Activated CD4-positive, CD25-positive, alpha-beta regulatory T cell treated with anti-CD3 and anti-CD28 coated beads, Interleukin-2, amount 50 U/mL, for 24 hours (primary cell): ENCODE results near the gene MGAT3.
"Not testable (repeated sequence)": the region's sequence is repeated elsewhere in the genome, so short reads cannot be mapped to it uniquely, and the experiment has no call there.

Experiments used
- ATAC-seq, 2 donors: fragments of 150-1000 bp; cut with Tn5 transposase; one replicate each; pipeline ENCODE4 v1.10.0; 2021; ENCODE audit warnings: mild to moderate bottlenecking in 1 of 2, moderate library complexity in 1 of 2

The MGAT3 gene, protein sequence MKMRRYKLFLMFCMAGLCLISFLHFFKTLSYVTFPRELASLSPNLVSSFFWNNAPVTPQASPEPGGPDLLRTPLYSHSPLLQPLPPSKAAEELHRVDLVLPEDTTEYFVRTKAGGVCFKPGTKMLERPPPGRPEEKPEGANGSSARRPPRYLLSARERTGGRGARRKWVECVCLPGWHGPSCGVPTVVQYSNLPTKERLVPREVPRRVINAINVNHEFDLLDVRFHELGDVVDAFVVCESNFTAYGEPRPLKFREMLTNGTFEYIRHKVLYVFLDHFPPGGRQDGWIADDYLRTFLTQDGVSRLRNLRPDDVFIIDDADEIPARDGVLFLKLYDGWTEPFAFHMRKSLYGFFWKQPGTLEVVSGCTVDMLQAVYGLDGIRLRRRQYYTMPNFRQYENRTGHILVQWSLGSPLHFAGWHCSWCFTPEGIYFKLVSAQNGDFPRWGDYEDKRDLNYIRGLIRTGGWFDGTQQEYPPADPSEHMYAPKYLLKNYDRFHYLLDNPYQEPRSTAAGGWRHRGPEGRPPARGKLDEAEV

DNA sequence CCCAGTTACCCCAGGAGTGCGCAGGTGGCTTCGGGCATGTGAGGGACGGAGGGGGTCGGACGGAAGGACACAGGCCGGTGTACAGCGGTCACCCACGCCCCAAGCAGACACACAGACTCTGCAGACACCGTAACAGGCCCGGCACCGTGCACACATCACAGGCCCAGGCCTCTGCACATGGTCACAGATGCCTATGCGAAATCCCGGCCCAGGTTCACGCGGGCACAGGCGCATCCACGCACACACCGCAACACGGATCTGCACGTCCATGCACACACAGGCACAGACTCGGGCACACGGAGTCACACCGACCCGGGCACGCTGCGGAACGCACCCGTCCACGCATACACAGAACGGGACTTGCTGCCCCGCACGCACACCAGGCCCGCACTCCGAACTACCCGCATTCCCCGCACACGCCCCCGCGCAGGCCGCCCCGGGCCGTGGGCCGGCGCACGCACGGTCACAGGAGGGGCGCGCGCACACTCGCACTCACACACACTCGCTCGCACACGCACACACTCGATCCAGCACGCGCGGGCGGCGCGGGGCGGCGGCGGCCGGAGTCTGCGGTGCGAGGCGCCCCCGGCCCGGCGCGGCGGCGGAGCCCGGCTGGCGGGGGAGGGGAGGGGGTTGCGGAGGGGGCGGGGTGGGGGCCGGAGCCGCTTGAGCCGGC, at the start of gene MGAT3:
Gene MGAT3 (plus strand): TSS at position 491 of the 676 bp plus-strand sequence. CDS start 30,336 bp downstream, outside the sequence.
- ATAC-seq = no peak

DNA sequence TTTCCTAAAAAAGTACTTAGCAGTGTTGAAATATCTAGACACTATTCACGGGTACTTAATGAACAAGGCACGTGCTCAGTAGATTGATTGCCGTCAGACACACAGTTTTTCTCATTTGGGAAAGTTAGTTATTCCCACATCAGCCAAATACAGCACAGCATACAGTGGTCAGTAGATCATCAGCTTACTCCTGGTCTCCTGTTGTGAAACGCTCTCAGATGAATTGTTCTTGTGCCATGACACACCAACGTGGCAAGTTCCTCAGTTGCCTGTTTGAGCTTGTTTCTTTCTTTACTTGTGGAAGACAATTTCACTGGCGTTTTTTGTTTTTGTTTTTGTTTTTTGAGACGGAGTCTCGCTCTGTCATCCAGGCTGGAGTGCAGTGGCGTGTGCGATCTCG, 48.6 kb upstream of the MGAT3 start:
- no peak for ATAC-seq

DNA sequence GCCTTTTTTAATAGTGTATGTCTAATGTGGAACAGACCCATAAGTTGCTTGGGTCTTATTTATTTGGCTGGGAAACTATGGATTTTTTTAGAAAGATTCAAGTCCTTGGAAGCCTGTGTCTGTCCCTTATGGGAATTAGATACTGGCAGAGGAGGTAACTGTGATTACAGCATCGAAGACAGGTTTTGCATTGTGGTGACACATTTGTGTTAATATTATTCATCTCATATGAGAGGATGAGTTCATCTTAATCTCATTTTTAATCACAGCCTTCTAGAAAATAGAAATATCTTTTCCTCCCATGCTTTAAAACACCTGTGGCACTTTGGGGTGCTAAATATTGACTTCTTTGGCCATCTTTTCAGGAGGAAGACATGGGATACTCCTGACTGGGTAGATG, 48.0 kb upstream of the MGAT3 start:
- peak; percentile 65 to 90 for ATAC-seq

DNA sequence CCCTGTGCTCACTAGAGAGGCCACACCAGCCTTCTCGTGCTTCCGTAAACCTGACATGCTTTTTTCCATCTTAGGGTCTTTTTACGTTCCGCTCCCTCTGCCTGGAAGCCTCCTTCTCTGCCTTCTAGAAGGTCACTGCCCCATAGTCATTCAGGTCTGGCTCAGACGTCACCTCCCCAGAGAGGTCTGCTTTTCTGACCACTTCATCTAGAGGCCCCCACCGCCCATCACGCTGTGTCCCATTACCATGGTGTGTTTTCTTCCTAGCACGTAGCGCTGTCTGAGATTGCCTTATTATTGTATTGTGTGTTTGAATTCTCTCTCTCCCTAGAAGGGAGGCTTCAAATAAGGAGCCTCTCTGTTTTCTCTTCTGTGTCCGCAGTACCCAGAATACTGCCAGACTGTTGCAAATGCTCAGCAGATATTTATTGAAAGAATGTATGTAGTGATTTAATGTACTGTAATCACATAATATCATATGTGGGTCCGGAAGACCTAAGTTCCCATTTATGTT, 47.2 kb upstream of the MGAT3 start:
- no peak for ATAC-seq

DNA sequence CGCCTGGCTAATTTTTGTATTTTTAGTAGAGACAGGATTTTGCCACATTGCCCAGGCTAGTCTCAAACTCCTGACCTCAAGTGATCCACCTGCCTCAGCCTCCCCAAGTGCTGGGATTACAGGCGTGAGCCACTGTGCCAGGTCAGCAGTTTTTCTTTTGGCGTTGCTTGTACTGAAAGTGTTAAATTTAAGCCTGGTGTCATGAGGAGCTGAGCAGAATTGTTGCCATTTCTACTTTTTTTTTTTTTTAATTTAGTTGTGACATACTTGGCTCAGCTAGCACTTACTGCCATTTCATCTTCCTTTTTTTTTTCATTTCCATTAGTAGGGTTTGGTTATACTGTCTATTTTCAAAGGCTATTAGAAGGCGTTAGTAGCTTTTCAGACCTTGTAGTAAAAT, 46.5 kb upstream of the MGAT3 start:
- no peak for ATAC-seq

GRCh38 chr22:39411828-39412365, 44.9 kb upstream of the MGAT3 start:
- ATAC-seq = not testable (repeated sequence)

GRCh38 chr22:39413204-39413603, 43.6 kb upstream of the MGAT3 start:
- ATAC-seq = not testable (repeated sequence)

DNA sequence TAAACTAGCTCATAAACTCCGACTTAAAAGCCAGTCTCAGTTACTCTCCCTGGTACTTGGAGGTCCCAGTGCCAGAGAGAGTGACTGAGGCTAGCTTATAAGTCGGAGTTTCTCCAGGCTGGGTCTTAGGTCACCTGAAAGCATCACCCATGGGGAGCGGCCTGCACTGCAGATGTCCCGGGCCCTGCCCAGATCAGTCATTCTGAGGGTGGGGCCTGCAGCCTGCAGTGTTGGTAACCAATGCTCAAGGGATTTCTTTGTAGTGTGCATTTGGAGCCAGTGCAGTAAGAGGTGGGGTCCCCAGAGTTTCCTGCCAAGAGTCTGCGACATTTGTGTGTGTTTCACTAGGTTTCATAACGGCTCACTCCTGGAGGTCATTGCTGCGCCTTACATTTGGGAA, 42.4 kb upstream of the MGAT3 start:
- ATAC-seq = no peak

DNA sequence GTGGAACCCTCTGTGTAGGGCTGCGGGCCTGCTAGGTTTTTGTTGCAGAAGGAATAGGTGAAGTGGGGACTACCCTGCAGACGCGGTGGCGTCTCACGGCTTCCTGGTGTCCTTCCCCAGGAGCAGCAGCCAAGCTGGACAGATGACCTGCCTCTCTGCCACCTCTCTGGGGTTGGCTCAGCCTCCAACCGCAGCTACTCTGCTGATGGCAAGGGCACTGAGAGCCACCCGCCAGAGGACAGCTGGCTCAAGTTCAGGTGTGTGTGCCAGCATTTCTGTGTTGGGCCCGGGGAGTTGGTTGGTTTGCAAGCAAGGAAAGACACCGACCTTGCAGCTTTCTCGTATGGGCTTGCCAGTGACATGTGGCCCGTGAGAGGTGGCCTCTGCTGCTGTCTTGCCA, 41.9 kb upstream of the MGAT3 start:
- ATAC-seq = no peak

DNA sequence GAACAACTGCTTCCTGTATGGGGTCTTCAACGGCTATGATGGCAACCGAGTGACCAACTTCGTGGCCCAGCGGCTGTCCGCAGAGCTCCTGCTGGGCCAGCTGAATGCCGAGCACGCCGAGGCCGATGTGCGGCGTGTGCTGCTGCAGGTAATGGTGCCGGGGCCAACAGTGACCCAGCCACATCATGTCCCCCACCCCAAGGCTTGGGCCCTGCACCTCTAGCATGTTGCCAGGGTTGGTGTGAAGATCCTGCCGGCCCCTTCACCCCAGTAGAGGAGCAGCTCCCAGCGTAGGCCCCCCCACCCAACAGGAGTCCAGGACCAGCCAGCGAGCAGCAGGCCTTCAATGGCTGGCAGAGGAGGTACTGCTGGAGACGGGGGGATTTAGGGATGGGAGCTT, 41.3 kb upstream of the MGAT3 start:
- ATAC-seq = no peak

DNA sequence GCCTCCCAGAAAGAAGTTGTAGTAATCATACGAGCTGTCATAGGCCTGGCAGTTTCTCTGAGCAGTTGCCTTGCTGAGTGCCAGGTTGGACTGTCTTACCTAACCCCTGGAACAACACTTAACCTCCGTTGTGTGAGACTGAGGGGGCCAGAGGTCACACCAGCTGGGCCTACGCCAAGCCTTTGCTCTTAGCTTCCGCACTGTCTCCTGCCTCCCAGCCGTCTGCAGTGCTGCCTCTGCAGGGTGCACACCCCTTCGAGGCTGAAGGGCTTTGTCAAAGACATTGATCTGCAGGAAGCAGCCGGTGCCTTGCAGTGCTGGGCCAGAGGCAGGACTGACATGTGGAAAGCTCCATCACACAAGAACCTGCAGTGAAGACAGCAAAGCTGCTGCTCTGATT, 40.5 kb upstream of the MGAT3 start:
- no peak for ATAC-seq

- ATAC-seq = no peak
Observed at GRCh38 chr22:39417641-39418040, 39.2 kb upstream of the MGAT3 start.

- no peak for ATAC-seq
Observed at GRCh38 chr22:39418696-39419095, 38.1 kb upstream of the MGAT3 start.

DNA sequence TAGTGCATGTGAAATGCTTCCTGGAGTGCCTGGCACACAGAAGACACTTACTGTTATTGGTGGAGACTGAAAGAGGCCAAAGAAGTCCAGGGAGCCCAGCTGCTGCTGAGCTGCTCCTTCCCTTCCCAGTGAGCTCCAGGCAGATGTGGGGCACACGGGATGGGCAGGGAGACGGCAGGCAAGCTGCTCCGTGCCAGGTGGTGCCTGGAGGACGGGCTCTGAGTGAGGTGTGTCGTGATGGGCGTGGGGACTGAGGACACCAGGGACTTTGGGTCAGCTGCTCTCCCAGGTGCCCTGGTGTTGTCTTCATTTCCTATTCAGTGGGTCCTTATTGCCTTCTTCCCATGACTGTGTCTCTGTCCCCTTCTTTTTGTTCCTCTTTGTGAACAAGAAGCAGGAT, 37.7 kb upstream of the MGAT3 start:
- ATAC-seq = no peak

DNA sequence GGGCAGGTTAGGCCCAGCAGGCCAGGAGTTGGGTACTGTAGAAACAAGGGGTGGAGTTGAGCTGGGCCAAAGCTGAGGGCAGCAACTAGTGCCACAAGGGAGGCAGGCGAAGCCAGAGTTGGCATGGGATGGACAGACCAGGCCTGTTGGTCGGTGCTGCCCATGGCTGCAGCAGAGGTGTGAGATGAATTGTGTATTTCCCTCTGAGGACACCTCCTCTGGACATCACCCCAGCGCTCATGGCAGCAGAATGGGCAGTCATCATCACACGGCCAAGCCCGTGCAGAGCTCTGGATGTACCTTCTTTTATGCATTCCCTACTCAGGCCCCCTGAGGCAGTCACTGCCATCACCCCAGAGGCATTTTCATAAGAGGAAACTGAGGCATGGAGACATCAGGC, 36.9 kb upstream of the MGAT3 start:
- no peak for ATAC-seq

DNA sequence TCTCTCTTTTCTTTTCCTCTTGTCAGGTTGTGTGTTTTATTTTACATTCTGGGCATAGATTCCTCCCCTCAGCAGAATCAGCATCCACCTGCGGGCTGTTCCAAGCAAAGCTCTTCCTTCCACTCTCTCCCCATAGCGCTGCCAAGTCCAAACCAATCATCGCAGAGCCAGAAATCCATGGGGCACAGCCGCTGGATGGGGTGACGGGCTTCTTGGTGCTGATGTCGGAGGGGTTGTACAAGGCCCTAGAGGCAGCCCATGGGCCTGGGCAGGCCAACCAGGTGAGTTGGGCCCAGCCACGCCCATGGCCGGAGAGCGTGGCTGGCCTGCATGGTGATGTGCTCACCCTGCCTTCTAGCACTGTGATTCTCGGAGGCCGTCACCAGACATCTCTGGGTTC, 35.1 kb upstream of the MGAT3 start:
- ATAC-seq = no peak

DNA sequence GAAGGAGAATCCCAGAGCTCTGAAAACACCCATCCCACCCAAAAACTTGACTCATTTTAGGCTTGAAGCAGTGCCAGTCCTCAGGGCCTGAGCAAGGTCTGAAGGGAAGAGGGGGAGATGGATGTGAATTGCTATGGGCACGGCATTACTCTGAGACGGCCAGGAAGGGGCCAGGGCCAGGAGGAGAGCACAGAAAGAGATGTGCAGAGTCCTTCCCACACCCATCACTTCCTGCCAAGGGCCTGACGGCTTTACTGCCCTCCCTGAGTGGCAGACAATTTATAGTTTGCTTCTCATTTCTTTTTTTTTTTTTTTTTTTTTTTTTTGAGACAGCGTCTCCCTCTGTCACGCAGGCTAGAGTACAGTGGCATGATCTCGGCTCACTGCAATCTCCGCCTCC, 34.7 kb upstream of the MGAT3 start:
- no peak for ATAC-seq

- no peak for ATAC-seq
Observed at GRCh38 chr22:39422721-39423120, 34.1 kb upstream of the MGAT3 start.

DNA sequence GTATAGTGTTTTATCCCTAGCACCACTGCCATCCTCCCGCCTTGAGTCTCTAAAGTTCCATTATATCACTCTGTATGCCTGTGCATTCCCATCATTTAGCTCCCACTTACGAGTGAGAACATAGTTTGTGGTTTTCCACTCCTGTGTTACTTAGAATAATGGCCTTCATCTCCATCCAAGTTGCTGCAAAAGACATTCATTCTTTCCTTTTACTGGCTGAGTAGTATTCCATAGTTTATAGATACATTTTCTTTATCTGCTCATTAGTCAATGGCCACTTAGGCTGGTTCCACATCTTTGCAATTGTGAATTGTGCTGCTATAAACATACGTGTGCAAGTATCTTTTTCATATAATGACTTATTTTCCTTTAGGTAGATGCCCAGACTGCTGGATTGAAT, 32.8 kb upstream of the MGAT3 start:
- no peak for ATAC-seq

DNA sequence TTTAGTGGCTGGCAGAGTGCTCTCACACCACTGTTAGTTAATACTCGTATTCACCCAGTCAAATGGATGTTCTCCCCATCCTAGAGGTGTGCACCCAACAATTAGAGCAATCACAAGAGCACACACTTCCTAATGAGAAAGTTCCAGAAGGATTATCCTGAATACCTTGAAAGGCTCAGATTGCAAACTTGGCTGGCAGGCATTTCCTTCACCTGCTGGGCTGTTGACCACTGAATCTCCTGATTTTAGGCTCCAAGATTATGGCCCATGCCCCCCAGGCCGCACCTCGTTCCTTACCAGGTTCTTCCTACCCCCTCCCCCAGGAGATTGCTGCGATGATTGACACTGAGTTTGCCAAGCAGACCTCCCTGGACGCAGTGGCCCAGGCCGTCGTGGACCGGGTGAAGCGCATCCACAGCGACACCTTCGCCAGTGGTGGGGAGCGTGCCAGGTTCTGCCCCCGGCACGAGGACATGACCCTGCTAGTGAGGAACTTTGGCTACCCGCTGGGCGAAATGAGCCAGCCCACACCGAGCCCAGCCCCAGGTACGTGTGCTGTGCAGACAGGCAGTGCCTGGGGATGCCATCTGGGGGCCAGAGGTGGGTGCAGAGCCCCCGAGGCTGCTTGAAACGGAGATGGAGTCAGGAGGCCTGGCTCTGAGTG, 30.3 kb upstream of the MGAT3 start:
- no peak for ATAC-seq

GRCh38 chr22:39427751-39428596, 28.8 kb upstream of the MGAT3 start:
- no peak for ATAC-seq

DNA sequence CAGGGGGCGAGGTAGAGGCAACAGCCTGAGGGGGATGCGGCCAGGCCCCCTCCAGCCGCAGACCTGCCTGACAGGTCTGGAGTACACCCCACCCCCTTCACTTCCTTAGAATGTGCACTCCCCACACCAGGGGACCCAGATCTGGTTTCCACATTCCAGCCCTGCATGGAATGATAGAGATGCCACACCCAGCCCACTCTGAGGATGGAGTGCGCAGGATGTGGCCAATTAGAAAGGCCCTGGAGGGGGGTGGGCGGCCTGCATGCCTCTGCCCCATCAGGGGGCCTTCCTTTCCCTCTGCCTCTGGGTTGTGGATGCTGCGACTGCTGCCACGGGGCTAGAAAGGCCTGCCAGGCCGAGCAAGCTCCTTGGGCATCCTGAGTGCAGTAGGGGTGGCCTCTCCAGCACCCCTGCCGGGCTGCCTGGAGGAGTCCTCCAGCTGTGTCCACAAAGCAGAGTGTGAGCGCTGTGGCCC, 28.2 kb upstream of the MGAT3 start:
- no peak for ATAC-seq
